OCI-LY3 (cell line): ENCODE measurements around the gene CD19.
"Not testable (repeated sequence)": the region's sequence is repeated elsewhere in the genome, so short reads cannot be mapped to it uniquely, and the experiment has no call there.

ENCODE experiments used
- CTCF ChIP-seq: fragments of 200-600, 300-600 bp; sonication (generic); IDR thresholded peaks from 2 replicates; pipeline ENCODE4 v1.5.1; 2014; ENCODE audit warnings: antibody characterized with exemption, low read length, low read depth
- EZH2phosphoT487 ChIP-seq: fragments of 200-600 bp; shearing (Covaris generic); IDR thresholded peaks from 2 replicates; pipeline ENCODE4 v1.6.1; 2018; ENCODE audit warnings: antibody characterized with exemption, mixed run types, low read depth

GRCh38 chr16:28969696-28970095 lies 37.9 kb downstream of the CD19 start:
- TF ChIP-seq CTCF, EZH2phosphoT487: not testable (repeated sequence)
